Osteoblast (primary cell): ENCODE data around the gene ADCY2. TPM values are rescaled to one million over a fixed set of nuclear protein-coding genes. Genes with fewer than 3 reads are reported as not detected.

Experiments
- DNase-seq: peaks from one replicate; pipeline ENCODE4 v3.0.0; 2011; ENCODE audit warnings: low spot score, mixed read lengths; ENCODE audit not compliant: insufficient read length; ENCODE audit errors: missing footprints
- H2AFZ ChIP-seq: 2 replicates; pipeline ENCODE4 v1.6.0; 2011; ENCODE audit warnings: mild to moderate bottlenecking, low read length
- H3K27ac ChIP-seq: 2 replicates; pipeline ENCODE4 v1.5.1; 2011; ENCODE audit warnings: mild to moderate bottlenecking, low read depth, low read length, moderate library complexity
- H3K27me3 ChIP-seq: 2 replicates; pipeline ENCODE4 v1.6.0; 2012; ENCODE audit warnings: mild to moderate bottlenecking, control low read depth, inconsistent platforms, low read length, moderate library complexity; ENCODE audit not compliant: insufficient read depth
- H3K36me3 ChIP-seq: 2 replicates; pipeline ENCODE4 v1.5.1; 2011; ENCODE audit warnings: mild to moderate bottlenecking, low read length, control low read depth, moderate library complexity; ENCODE audit not compliant: insufficient read depth
- H3K4me1 ChIP-seq: 2 replicates; pipeline ENCODE4 v1.5.1; 2011; ENCODE audit warnings: mild to moderate bottlenecking, low read length, control low read depth, moderate library complexity; ENCODE audit not compliant: insufficient read depth
- H3K4me2 ChIP-seq: 2 replicates; pipeline ENCODE4 v1.6.0; 2011; ENCODE audit warnings: mild to moderate bottlenecking, low read length; ENCODE audit not compliant: insufficient read depth
- H3K4me3 ChIP-seq: fragments of 200-600 bp; sonication (generic); 3 replicates; pipeline ENCODE4 v1.5.1; 2012; ENCODE audit warnings: mild to moderate bottlenecking, low read length, inconsistent platforms; ENCODE audit not compliant: insufficient read depth
- H3K79me2 ChIP-seq: 2 replicates; pipeline ENCODE4 v1.6.0; 2012; ENCODE audit warnings: mild to moderate bottlenecking, low read length, control low read depth, inconsistent platforms; ENCODE audit not compliant: insufficient read depth
- H3K9me3 ChIP-seq: 2 replicates; pipeline ENCODE4 v1.5.1; 2011; ENCODE audit warnings: low read depth, low read length, control low read depth
- H4K20me1 ChIP-seq: 2 replicates; pipeline ENCODE4 v1.6.0; 2012; ENCODE audit warnings: mild to moderate bottlenecking, low read length, control low read depth; ENCODE audit not compliant: insufficient read depth
- total RNA-seq: library from RNA; depleted of rRNA; stranded (reverse); fragments of >200 nt; gene quantifications from 2 replicates; pipeline ENCODE4 v1.2.3, GENCODE V29; 2012
- TF ChIP-seq, protein P1 (sequence below): IDR thresholded peaks from 2 replicates; pipeline ENCODE4 v1.5.1; 2011; ENCODE audit warnings: mild to moderate bottlenecking, low read depth, low read length, moderate library complexity; ENCODE audit errors: extremely low read depth

ADCY2 gene
- total RNA-seq, 1 donor, result under 0.01 TPM

DNA sequence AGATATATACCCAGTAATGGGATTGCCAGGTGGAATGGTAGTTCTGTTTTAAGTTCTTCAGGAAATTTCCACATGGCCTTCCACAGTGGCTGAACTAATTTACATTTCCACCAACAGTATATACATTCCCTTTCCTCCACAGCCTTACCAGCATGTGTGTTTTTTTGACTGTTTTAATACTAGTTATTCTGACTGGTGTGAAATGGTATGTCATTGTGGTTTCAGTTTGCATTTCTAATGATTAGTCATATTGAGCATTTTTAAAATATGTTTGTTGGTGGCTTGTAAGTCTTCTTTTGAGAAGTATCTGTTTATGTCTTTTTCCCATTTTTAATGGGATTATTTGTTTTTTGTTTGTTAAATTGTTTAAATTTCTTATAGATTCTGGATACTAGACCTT is 246.1 kb downstream of the ADCY2 start:
- Histone ChIP-seq H2AFZ (no peak overlapping the region), H3K27me3 (no peaks in the 10 kb centered on the region), H3K36me3 (no peaks in the 10 kb centered on the region), H3K4me1 (no peaks in the 10 kb centered on the region), H3K79me2 (no peaks in the 10 kb centered on the region), H4K20me1 (no peaks in the 10 kb centered on the region), H3K27ac (no peak overlapping the region), H3K4me3 (no peak overlapping the region), H3K9me3 (no peaks in the 10 kb centered on the region), H3K4me2 (no peak overlapping the region)
- TF ChIP-seq, protein P1, sequence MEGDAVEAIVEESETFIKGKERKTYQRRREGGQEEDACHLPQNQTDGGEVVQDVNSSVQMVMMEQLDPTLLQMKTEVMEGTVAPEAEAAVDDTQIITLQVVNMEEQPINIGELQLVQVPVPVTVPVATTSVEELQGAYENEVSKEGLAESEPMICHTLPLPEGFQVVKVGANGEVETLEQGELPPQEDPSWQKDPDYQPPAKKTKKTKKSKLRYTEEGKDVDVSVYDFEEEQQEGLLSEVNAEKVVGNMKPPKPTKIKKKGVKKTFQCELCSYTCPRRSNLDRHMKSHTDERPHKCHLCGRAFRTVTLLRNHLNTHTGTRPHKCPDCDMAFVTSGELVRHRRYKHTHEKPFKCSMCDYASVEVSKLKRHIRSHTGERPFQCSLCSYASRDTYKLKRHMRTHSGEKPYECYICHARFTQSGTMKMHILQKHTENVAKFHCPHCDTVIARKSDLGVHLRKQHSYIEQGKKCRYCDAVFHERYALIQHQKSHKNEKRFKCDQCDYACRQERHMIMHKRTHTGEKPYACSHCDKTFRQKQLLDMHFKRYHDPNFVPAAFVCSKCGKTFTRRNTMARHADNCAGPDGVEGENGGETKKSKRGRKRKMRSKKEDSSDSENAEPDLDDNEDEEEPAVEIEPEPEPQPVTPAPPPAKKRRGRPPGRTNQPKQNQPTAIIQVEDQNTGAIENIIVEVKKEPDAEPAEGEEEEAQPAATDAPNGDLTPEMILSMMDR, result no peak
- DNase-seq, result no peak

- Histone ChIP-seq H3K4me2 (no peak overlapping the region), H4K20me1 (no peaks in the 10 kb centered on the region), H3K79me2 (no peaks in the 10 kb centered on the region), H3K9me3 (no peaks in the 10 kb centered on the region), H2AFZ (no peak overlapping the region), H3K27ac (no peak overlapping the region), H3K4me3 (no peak overlapping the region), H3K4me1 (no peaks in the 10 kb centered on the region), H3K36me3 (no peaks in the 10 kb centered on the region), H3K27me3 (no peaks in the 10 kb centered on the region)
- TF ChIP-seq, protein P1, result no peak
- DNase-seq, result no peak
Observed at GRCh38 chr5:7644723-7645122, 248.8 kb downstream of the ADCY2 start.

GRCh38 chr5:7650755-7651154 is 254.8 kb downstream of the ADCY2 start:
- H3K9me3 ChIP-seq, result peaks cover 5% of the 10 kb centered on the region
- H3K4me2 ChIP-seq, result no peak overlapping the region
- no peaks in the 10 kb centered on the region for H3K4me1 ChIP-seq
- H3K4me3 ChIP-seq, result no peak overlapping the region
- DNase-seq, result no peak
- H3K79me2 ChIP-seq, result no peaks in the 10 kb centered on the region
- H4K20me1 ChIP-seq, result no peaks in the 10 kb centered on the region
- TF ChIP-seq, protein P1, result no peak
- H3K27me3 ChIP-seq, result no peaks in the 10 kb centered on the region
- no peaks in the 10 kb centered on the region for H3K36me3 ChIP-seq
- no peak overlapping the region for H3K27ac ChIP-seq
- H2AFZ ChIP-seq, result no peak overlapping the region

GRCh38 chr5:7653046-7653445 is 257.1 kb downstream of the ADCY2 start:
- Histone ChIP-seq H4K20me1 (no peaks in the 10 kb centered on the region), H3K9me3 (peaks cover 5% of the 10 kb centered on the region), H3K27ac (no peak overlapping the region), H3K4me1 (no peaks in the 10 kb centered on the region), H3K27me3 (no peaks in the 10 kb centered on the region), H3K4me2 (no peak overlapping the region), H2AFZ (no peak overlapping the region), H3K36me3 (no peaks in the 10 kb centered on the region), H3K79me2 (no peaks in the 10 kb centered on the region), H3K4me3 (no peak overlapping the region)
- no peak for DNase-seq
- TF ChIP-seq, protein P1, result no peak
